ENCODE results near the gene CBFA2T3. TPM values are rescaled to one million over a fixed set of nuclear protein-coding genes. Genes with fewer than 3 reads are reported as not detected.

Gene CBFA2T3
- polyA plus RNA-seq, 1 experiment = not detected

DNA sequence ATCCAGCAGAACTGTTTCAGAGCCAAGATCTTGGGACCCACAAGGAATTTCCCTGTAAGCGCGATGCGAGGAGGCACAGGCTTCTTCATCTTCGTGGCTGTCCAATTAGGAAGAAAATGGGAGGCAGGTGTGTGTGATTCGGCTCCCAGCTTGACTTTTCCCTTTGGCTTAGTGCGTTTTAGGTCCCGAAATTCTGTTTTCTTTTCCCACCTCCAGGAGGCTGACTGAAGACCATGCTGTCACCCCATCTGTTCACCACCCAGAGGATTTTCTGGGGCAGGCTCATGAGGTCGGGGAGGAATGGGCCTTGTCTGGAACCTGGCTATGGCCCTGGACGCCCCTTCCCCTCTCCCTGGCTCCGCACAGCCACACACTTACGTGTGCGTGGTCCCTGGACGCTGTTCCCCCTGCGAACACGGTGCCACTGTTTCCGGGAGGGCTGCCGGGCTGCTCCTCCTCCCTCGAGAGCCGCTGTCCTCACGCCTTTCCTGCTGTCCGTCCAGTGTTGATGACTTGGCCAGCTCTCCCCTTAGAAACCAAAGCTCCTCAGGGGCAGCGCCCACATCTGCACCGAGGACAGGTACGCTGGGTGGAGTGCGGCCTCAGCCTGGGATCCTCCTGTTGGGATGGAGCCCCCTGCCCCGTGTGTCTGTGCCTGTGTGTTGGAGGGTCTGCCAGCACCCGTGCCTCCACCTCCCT is 107.9 kb downstream of the CBFA2T3 start:
- ChIA-PET POLR2A (no interaction called here), CTCF (interaction anchor here (1.3 kb wide), 1 partner anchor 11 kb away, joined by 6 read pairs; no protein-coding TSS in a partner anchor)
- no peak for DNase-seq (ENCODE audit: low read depth)
- H3K27me3 ChIP-seq (ENCODE audit: control insufficient read depth, insufficient read depth, low read length) = peaks cover 10% of the 10 kb centered on the region
- H3K4me3 ChIP-seq (ENCODE audit: low read depth, low read length) = no peak overlapping the region
- H3K36me3 ChIP-seq (ENCODE audit: control insufficient read depth, insufficient read depth, low read length) = no peaks in the 10 kb centered on the region
- no peak for TF ChIP-seq CTCF (IDR thresholded peaks at IDR 0.05; ENCODE audit: insufficient read depth, low read depth, low read length)

DNA sequence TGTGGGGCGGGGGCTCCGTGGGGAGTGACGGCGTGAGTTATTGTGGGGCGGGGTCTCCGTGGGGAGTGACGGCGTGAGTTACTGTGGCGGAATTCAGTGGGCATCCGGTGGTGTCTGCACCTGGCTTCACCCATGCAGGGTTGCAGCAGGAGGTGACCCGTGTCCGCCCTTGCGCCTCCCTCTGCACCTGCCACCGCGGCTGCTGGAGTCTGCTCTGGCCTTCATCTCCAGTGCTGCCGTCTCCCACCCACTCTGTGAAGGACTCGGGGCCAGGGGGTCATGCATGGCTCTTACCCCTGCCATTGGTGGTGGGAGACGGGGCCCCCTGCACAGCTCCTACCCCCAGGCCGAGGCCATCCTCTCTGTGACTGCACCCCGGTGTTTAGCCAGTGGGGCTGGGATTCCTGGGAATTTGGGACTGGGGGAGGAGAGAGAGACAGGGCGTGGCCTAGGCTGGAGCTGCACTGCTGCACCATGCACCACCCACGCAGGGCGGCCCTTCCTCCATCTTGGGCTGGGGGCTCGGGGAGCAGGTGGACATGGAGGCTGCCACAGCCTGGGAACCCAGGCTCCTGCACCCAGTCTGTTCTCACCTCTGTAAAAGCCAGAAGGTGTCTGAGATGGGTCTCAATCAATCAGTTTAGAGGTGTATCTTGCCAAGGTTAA is 109.3 kb downstream of the CBFA2T3 start:
- TF ChIP-seq CTCF (IDR thresholded peaks at IDR 0.05; ENCODE audit: insufficient read depth, low read depth, low read length) = no peak
- H3K4me3 ChIP-seq (ENCODE audit: low read depth, low read length) = no peak overlapping the region
- no peak for DNase-seq (ENCODE audit: low read depth)
- H3K36me3 ChIP-seq (ENCODE audit: control insufficient read depth, insufficient read depth, low read length) = no peaks in the 10 kb centered on the region
- ChIA-PET CTCF (no interaction called here), POLR2A (no interaction called here)
- peaks cover 10% of the 10 kb centered on the region for H3K27me3 ChIP-seq (ENCODE audit: control insufficient read depth, insufficient read depth, low read length)

DNA sequence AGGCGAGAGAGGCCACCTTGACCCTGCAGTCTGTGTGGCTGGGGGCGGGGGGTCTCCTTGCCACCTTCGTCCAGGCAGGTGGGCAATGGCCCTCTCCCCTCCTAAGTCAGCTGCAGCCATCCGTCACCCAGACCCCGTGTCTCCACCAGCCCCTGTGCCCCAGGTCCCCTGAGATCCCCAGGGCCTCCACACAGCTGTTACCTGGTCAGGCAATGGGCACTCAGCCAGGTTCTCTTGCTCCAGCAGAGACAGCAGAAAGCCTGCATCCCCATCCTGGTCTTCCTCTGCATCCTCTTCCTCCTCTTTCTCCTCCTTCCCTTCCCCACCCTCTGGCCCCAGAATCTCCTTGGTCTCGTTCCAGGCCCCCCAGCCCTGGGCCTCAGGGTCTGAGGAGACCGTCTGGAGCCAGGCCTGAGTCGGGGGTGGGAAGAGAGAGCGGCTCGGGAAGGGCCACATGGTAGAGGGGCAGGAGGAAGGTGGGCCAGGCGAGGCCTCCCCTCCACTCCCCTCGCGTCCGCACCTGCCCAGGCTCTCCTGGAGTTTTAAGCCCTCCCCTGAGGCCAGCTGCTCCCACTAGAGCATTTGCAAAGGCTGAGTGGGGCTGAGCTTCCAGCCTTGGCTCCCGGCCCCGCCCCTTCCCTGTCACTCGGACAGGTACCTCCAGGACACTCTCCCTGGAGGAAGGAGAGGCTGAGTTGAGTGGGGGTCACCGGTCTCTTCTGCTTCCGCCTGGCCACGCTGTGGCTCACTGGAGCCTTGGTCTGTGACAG is 110.7 kb downstream of the CBFA2T3 start, which contains the start of gene PABPN1L:
TSS of gene PABPN1L (minus strand) at position 510 of the 770 bp plus-strand sequence. CDS start at position 456, 54 bp downstream.
- POLR2A ChIA-PET = no interaction called here
- no peak for TF ChIP-seq CTCF (IDR thresholded peaks at IDR 0.05; ENCODE audit: insufficient read depth, low read depth, low read length)
- H3K27me3 ChIP-seq (ENCODE audit: control insufficient read depth, insufficient read depth, low read length) = peaks cover 8% of the 10 kb centered on the region
- peaks cover 5% of the 10 kb centered on the region for H3K36me3 ChIP-seq (ENCODE audit: control insufficient read depth, insufficient read depth, low read length)
- H3K4me3 ChIP-seq (ENCODE audit: low read depth, low read length) = no peak within 1 kb of the TSS
- DNase-seq (ENCODE audit: low read depth) = no peak
- CTCF ChIA-PET = interaction anchor here (1.0 to 1.8 kb wide), 2 partner anchors 8 to 56 kb away, joined by 3 to 7 read pairs; no protein-coding TSS in a partner anchor

GRCh38 chr16:88865742-88866141 is 111.3 kb downstream of the CBFA2T3 start:
- Histone ChIP-seq H3K36me3 (ENCODE audit: control insufficient read depth, insufficient read depth, low read length) (peaks cover 6% of the 10 kb centered on the region), H3K27me3 (ENCODE audit: control insufficient read depth, insufficient read depth, low read length) (peaks cover 7% of the 10 kb centered on the region), H3K4me3 (ENCODE audit: low read depth, low read length) (no peak overlapping the region)
- TF ChIP-seq CTCF (IDR thresholded peaks at IDR 0.05; ENCODE audit: insufficient read depth, low read depth, low read length) = no peak
- DNase-seq (ENCODE audit: low read depth) = no peak
- POLR2A ChIA-PET = no interaction called here
- CTCF ChIA-PET = interaction anchor here (1.0 to 1.8 kb wide), 2 partner anchors 8 to 56 kb away, joined by 3 to 7 read pairs; no protein-coding TSS in a partner anchor

GRCh38 chr16:88865310-88865709 is 111.7 kb downstream of the CBFA2T3 start:
- ChIA-PET CTCF (interaction anchor here (1.0 to 1.8 kb wide), 2 partner anchors 7 to 57 kb away, joined by 3 to 7 read pairs; no protein-coding TSS in a partner anchor), POLR2A (no interaction called here)
- H3K36me3 ChIP-seq (ENCODE audit: control insufficient read depth, insufficient read depth, low read length) = peaks cover 7% of the 10 kb centered on the region
- no peak overlapping the region for H3K4me3 ChIP-seq (ENCODE audit: low read depth, low read length)
- H3K27me3 ChIP-seq (ENCODE audit: control insufficient read depth, insufficient read depth, low read length) = peaks cover 5% of the 10 kb centered on the region
- no peak for TF ChIP-seq CTCF (IDR thresholded peaks at IDR 0.05; ENCODE audit: insufficient read depth, low read depth, low read length)
- no peak for DNase-seq (ENCODE audit: low read depth)

Data from BJ (cell line).